HG03457 (cell line): ENCODE results near the gene PTPRT.

Experiments used
- ATAC-seq: cut with Tn5 transposase; IDR thresholded peaks from one replicate; pipeline ENCODE4 v1.9.1; 2021; ENCODE audit warnings: moderate number of reproducible peaks; ENCODE audit not compliant: unreplicated experiment

Gene PTPRT

DNA sequence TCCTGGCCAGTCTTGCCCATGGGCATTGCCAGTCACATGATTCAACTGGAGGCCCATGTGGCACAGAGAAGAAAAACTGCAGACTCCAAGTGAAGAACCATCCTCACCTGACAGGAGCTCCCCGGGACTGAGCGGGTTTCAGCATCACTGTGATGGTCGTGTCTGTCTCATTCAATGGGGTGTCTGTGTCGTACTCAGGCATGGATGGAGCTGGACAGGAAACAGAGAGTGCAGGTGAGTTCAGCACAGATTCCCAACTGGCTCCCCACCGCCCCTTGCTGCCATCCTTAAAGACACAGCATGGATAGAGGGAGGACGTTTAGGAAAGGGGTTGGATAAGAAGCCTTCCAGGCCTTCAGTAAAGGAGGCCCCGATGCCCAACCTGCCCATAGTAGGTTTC is 839.2 kb downstream of the PTPRT start:
- no peak for ATAC-seq

DNA sequence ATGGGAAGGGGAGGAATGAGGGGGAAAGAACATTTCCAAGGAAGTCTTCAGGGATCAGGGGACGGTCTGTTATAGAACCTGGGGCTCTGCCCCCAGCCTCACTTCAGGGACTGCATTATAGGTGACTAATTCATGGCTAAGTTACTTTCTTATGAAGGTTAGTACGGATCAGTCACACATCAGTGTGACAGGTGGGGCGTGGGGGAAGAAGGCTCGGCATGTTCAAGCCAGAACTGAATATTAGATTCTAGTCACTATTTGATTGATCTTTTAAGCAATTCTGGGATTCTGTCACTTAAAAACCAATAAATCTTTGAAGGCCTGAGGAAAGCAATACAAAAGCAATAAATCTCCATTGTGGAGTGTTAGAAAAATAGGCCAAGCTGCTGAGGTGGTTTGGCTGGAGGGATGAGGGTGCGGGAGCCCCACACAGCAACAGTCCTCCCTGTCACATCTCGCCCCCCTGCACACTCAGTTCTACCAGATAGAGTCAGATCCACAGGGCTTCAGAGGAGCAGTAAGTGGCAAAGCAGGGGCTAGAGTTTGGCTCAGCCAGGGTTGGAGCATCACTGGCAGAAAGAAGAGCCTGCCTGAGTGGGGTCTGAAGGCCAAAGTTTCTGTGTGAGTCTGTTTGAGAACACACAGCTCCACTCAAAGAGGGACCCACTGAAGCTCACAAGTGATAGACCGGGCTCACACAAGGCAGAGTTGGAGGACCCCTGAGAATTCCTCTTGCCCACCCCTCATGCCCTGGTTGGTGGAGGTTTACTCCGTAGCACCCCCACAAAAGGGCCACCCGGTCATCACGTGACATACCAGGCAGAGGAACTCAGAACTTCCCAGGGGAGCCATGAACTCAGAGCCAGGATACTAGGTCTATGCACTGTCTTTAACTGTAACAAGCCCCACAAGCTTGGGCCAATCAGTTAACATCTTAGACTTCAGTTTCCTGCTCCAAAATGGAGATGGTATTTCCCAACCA is 843.2 kb downstream of the PTPRT start:
- no peak for ATAC-seq

GRCh38 chr20:42341654-42342053 is 848.1 kb downstream of the PTPRT start:
- no peak for ATAC-seq

GRCh38 chr20:42340368-42340767 is 849.3 kb downstream of the PTPRT start:
- ATAC-seq: no peak

- no peak for ATAC-seq
Observed at GRCh38 chr20:42338294-42339201, 851.2 kb downstream of the PTPRT start.

- no peak for ATAC-seq
Observed at GRCh38 chr20:42336576-42336975, 853.1 kb downstream of the PTPRT start.

DNA sequence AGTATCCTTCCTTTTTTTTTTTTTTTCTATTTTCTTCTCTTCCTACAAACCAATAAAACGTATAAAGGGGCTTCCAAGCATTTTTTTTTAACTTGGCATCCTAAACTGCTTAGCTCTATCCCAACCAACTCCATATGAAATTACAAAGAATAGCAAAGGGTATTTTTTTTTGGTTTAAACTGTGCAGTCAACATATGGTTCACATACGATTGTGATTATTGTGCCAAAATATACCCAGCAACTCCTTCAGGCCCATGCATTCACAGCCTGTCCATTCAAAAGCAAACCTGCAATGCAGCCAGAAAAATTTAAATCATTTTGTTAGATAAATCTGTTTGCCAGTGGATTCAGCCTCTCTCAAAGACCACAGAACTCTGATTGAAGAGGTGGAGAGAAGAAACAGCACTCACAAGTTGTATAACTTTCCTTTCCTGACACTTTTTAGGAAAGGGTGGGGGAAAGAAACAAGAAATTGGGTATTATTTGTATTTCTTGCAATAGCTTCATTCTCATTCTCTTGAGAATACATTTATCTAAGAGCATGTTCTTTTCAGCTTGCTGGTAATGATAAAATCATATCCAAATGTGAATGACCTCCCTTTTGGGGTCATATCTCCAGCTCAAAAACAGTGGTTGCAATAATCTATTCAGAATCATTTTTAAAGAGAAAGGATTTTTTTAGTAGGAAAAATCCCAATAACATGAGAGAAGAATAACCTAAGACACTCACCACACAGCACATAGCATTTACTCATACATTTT is 870.3 kb downstream of the PTPRT start:
- ATAC-seq: no peak

DNA sequence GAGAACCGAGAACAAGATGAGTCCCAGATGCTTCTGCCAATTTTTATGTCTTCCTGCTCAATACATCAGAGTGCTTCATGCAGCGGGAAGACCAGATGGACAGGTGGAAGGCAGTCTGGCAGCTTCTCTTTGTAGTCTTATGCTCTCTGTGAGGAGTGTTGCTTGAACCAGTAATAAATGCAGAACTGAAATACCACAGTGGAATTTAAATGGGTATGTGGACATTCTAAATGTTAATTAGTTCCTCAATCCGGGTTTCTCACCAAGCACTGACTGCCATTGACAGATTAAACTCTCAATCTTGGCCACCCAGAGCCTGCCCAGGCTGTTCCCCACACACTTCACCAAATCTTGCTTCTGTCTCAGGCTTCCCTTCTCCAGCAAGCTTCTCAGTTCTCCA is 876.0 kb downstream of the PTPRT start:
- ATAC-seq: no peak

DNA sequence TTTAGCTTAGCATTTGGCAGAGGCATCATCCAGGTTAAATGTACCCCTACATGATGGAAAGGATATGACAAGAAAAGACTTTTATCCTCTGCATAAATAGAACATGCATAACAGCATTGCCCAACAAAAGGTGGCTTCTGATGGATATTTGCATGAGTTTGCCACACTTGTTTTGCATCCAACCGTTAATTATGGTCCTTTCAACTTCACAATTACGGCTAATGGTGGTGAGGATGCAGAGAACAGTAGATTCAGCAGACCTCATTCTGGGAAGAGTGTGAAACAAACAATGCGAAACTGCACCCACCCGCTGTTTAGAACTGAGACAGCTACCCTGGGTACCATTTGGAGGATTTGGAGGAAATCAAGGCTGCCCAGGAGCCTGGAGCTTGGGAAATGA is 880.7 kb downstream of the PTPRT start:
- no peak for ATAC-seq

DNA sequence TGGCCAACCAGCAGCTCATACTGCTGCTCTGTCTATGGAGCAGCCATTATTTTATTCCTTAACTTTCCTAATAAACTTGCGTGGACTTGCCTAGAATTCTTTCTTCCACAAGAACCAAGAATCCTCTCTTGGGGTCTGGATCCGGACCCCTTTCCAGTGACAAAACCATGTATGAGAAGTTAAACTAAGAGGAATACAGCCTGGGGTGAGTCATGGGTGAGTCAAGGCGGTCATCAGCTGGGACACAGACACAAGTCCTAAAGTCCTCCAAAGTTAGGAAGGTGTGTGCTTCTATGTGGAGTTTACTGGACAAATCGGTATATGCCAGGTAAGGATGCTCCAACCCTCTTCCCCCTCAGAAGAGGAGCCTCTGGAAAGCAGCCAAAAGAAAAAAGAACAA is 881.5 kb downstream of the PTPRT start:
- no peak for ATAC-seq

DNA sequence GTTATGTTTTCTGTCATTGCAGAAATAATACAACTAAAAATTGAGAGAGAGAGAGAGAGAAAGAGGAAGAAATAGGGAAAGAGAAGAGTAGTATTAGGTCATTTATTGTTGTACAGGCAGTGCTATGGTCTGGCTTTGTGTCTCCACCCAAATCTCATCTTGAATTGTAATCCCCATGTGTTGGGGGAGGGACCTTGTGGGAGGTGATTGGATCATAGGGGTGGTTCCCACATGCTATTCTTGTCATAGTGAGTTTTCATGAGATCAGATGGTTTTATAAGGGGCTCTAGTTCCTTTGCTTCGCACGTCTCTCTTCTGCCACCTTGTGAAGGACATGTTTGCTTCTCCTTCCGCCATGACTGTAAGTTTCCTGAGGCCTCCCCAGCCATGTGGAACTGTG is 894.1 kb downstream of the PTPRT start:
- no peak for ATAC-seq

DNA sequence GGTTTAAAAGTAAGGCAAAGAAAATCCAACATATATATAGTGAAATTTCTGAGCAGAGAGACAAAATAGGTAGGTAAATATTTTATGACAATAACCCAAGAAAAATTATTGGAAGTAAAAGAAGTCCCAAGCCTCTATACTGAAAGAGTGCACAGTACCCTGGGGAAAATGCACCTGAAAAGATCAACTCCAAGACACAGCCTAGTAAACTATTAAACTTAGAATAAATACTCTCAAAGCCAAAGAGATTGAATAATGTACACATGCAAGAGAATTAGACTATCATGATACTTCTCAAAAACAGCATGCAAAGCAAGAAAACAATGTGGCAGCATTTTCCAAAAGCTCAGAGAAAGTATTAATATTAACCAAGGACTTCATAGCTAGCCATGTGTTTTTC is 894.7 kb downstream of the PTPRT start:
- no peak for ATAC-seq

DNA sequence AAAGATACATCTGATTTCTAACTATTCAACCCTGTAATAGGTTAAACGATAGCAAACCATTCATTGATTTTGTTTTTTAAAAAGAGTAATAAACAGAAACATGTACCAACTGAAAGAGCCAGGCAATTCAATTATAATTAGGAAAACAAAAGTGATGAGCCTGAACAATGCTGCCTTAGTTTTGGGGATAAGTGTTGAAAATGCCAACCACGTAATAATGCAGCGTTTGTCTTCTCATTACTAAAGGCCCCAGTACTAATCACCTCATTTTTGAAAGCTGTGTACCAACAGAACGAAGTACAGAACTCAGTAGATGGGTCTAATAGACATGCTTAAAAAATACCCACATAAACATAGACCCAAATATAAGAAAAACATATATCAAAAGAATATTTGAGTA is 907.9 kb downstream of the PTPRT start:
- no peak for ATAC-seq

- no peak for ATAC-seq
Observed at GRCh38 chr20:42276718-42277602, 912.7 kb downstream of the PTPRT start.

DNA sequence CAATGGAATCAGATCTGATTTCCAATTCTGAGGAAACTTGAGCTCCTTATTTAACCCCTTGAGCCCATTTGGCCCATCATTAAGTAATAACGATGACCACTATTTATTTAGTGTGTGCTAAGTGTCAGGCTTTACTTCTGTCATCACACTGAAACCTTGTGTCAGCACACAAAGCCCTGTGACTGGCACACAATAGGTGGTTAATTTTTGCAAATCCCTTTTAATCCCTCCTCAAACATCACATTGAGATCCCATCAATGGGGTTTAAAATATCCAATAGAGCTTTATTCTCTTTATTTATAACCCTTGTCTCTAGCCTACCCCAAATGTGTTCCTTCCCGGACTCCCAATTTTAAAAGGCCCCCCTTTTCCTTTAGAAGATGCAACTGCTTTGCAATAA is 914.7 kb downstream of the PTPRT start:
- no peak for ATAC-seq

DNA sequence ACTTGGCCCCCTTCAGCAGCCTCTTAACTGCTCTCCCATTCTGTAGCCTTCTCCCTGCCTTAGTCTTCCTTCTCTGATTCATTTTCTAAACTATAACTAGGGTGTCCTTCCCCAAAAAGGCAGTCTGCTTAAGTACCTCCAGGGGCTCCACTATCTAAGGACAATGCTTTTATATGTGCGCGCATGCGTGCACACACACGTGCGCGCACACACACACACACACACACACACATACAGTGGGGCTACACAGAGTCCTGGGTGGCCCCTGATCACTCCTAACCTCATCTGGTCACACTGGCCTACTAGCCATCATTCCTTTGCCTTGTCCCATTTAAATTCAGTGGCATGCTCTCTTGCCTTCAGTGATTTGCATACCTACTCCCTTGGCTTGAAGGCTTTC is 917.2 kb downstream of the PTPRT start:
- ATAC-seq: no peak

- ATAC-seq: no peak
Observed at GRCh38 chr20:42270539-42270938, 919.2 kb downstream of the PTPRT start.

DNA sequence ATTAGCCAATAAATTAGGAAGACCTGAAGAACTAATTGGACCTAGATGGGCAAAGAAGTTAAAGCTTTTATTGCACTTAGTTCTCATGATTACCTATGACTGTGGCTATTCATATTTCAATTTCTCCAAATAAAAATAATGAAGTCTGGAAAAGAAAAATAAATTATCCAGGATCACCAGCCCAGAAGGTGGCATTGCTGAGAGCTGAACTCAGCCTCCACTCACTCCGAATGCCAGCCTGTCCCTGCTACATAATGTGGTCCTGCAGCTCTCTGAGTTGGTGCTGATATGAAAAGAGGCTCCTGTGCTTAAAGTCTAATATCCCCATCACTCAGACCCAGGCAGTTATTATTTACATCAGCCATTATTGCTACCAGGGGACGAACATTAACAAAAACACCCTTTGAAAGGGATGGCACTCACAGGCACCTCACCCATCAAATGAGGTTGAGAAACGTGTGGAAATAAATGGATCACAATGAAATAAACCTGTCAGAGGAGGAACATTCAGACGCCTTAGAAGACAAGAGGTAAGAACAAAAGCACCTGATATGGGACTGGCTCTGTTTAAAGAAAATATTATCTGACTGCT is 921.8 kb downstream of the PTPRT start:
- ATAC-seq: no peak

DNA sequence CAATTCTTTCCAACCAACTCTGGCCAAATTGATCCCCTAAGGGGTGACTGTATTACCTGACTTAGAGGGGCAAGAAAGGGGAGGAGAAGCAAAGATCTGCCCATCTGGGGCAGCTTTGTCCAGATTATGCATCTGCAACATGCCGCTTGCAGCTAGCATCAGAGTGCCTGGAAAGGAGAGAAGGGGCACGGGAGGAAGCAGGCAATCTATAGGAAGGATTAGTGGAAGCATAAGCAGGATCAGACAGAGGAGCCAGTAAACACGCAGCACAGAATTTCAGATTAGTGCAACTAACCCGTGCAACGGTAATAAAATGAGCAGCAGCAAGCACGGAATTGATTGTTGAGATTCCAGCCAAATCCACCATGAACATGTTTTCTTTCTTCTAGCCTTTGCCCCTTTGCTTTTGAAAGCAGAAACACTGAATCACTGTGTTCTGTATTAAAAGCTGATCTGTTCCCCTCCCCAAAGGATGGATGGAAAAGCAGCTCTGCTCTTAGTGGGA is 927.9 kb downstream of the PTPRT start:
- ATAC-seq: no peak
